Measurements from ENCODE around the gene MAP7D1.

DNA sequence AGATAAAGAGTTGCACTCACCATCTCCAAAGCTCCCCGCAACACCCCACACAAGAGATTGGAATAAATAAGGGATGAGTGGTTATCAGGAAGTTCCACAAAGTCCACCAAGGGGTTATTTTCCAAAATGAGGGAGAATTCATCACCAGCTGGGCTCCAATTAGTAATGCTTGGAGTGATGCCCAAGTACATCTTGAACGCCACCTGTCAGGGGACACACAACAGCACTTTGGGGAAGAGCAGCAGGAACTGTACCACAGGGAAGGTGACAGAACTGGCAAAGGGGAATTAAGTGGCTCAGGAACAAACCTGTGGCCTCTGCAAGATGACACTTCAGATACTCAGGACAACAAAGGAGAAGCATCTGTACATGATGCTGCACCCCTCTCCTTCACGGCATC lies 18.2 kb upstream of the MAP7D1 start:
- TF ChIP-seq CTCF (conservative IDR thresholded peaks at IDR 0.05 in 1 of 2, IDR thresholded peaks at IDR 0.05 in 1 of 2; ENCODE audit: low read depth in 1 of 2, low read length in 2 of 2) (no peak), EZH2 (IDR thresholded peaks at IDR 0.05; ENCODE audit: low read length, missing control alignments) (no peak)
